Measurements from ENCODE around the gene SKAP2. TPM values are rescaled to one million over a fixed set of nuclear protein-coding genes. Genes with fewer than 3 reads are reported as not detected.

The SKAP2 gene
- total RNA-seq, 1 experiment from 2014 or later: 30.7 TPM

- H3K9me3 ChIP-seq (ENCODE audit: control insufficient read depth in 1 of 2, insufficient read depth in 1 of 2, low read depth in 1 of 2, low read length in 2 of 2): no peaks in the 10 kb centered on the region
- DNase-seq (ENCODE audit: low read depth, low spot score): no peak
- ATAC-seq: no peak
- H3K27me3 ChIP-seq (ENCODE audit: insufficient read depth, low read length): no peaks in the 10 kb centered on the region
- H3K79me2 ChIP-seq (ENCODE audit: insufficient read depth, low read length): no peaks in the 10 kb centered on the region
- CTCF ChIA-PET: no interaction called here
- POLR2A ChIA-PET: no interaction called here
- H3K27ac ChIP-seq (ENCODE audit: low read depth, low read length): no peak overlapping the region
- peaks cover 0 to 7% of the 10 kb centered on the region in 2 experiments; a peak in 1 of 4 replicates for H3K4me1 ChIP-seq (ENCODE audit: control insufficient read depth in 1 of 2, insufficient read depth in 2 of 2, low read length in 2 of 2)
- no TSS peak for BruUV-seq (replicated peaks)
- H3K36me3 ChIP-seq (ENCODE audit: control insufficient read depth in 1 of 2, insufficient read depth in 2 of 2, low read length in 2 of 2): no peaks in the 10 kb centered on the region
- H3K4me3 ChIP-seq (replicated peaks in 1 of 2; ENCODE audit: low read depth in 1 of 2, low read length in 2 of 2): no peak overlapping the region
- no peaks in the 10 kb centered on the region; the same call in 1 of the 2 replicates for H3K9me2 ChIP-seq (ENCODE audit: insufficient read depth)
- no peak for TF ChIP-seq SRF (IDR thresholded peaks at IDR 0.05; ENCODE audit: low read depth)
- no peak for TF ChIP-seq ELF1 (IDR thresholded peaks at IDR 0.05; ENCODE audit: borderline replicate concordance, low read depth)
- TF ChIP-seq RAD21 (IDR thresholded peaks at IDR 0.05; ENCODE audit: low read depth): no peak
- TF ChIP-seq EZH2 (IDR thresholded peaks at IDR 0.05): no peak
- no peak for TF ChIP-seq CBX3 (IDR thresholded peaks at IDR 0.05; ENCODE audit: low read depth)
- TF ChIP-seq ZNF274 (IDR thresholded peaks at IDR 0.05; ENCODE audit: low read depth, low read length): no peak
- no peak for TF ChIP-seq CTCF (IDR thresholded peaks at IDR 0.05 in 2 of 3, conservative IDR thresholded peaks at IDR 0.05 in 1 of 3; ENCODE audit: borderline replicate concordance in 1 of 3, insufficient read depth in 1 of 3, low read depth in 2 of 3, low read length in 2 of 3)
- TF ChIP-seq, protein P1, sequence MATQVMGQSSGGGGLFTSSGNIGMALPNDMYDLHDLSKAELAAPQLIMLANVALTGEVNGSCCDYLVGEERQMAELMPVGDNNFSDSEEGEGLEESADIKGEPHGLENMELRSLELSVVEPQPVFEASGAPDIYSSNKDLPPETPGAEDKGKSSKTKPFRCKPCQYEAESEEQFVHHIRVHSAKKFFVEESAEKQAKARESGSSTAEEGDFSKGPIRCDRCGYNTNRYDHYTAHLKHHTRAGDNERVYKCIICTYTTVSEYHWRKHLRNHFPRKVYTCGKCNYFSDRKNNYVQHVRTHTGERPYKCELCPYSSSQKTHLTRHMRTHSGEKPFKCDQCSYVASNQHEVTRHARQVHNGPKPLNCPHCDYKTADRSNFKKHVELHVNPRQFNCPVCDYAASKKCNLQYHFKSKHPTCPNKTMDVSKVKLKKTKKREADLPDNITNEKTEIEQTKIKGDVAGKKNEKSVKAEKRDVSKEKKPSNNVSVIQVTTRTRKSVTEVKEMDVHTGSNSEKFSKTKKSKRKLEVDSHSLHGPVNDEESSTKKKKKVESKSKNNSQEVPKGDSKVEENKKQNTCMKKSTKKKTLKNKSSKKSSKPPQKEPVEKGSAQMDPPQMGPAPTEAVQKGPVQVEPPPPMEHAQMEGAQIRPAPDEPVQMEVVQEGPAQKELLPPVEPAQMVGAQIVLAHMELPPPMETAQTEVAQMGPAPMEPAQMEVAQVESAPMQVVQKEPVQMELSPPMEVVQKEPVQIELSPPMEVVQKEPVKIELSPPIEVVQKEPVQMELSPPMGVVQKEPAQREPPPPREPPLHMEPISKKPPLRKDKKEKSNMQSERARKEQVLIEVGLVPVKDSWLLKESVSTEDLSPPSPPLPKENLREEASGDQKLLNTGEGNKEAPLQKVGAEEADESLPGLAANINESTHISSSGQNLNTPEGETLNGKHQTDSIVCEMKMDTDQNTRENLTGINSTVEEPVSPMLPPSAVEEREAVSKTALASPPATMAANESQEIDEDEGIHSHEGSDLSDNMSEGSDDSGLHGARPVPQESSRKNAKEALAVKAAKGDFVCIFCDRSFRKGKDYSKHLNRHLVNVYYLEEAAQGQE (IDR thresholded peaks at IDR 0.05; ENCODE audit: low read depth): no peak
- TF ChIP-seq ZFX (IDR thresholded peaks at IDR 0.05): no peak
- TF ChIP-seq SIN3A (IDR thresholded peaks at IDR 0.05; ENCODE audit: low read depth): no peak
- TF ChIP-seq POLR2A (IDR thresholded peaks at IDR 0.05; ENCODE audit: borderline replicate concordance, extremely low read depth, insufficient read depth, insufficient read length): no peak
- no peak for TF ChIP-seq FOSL1 (IDR thresholded peaks at IDR 0.05; ENCODE audit: low read depth)
- TF ChIP-seq EZH2phosphoT487 (IDR thresholded peaks at IDR 0.05; ENCODE audit: borderline replicate concordance): no peak
- TF ChIP-seq SP1 (IDR thresholded peaks at IDR 0.05; ENCODE audit: low read depth): no peak
- TF ChIP-seq, protein P2, sequence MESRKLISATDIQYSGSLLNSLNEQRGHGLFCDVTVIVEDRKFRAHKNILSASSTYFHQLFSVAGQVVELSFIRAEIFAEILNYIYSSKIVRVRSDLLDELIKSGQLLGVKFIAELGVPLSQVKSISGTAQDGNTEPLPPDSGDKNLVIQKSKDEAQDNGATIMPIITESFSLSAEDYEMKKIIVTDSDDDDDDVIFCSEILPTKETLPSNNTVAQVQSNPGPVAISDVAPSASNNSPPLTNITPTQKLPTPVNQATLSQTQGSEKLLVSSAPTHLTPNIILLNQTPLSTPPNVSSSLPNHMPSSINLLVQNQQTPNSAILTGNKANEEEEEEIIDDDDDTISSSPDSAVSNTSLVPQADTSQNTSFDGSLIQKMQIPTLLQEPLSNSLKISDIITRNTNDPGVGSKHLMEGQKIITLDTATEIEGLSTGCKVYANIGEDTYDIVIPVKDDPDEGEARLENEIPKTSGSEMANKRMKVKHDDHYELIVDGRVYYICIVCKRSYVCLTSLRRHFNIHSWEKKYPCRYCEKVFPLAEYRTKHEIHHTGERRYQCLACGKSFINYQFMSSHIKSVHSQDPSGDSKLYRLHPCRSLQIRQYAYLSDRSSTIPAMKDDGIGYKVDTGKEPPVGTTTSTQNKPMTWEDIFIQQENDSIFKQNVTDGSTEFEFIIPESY (IDR thresholded peaks at IDR 0.05; ENCODE audit: extremely low read depth, insufficient replicate concordance, low read length): no peak
- no peak for TF ChIP-seq EGR1 (IDR thresholded peaks at IDR 0.05; ENCODE audit: low read depth)
- H3K9ac ChIP-seq (ENCODE audit: low read length): no peak overlapping the region
- H4K20me1 ChIP-seq (ENCODE audit: insufficient read depth): no peaks in the 10 kb centered on the region
- RAD21 ChIA-PET (ENCODE audit: low non-redundant PET in 1 of 2, low total read pairs in 2 of 2, uncharacterized antibody in 2 of 2, unreplicated experiment in 2 of 2): no interaction called here
- no peak overlapping the region for H2AFZ ChIP-seq (ENCODE audit: low read depth, low read length, poor library complexity, severe bottlenecking)
- intact Hi-C loops (cut with micrococcal nuclease): no loop called here
- no peak overlapping the region for H3K4me2 ChIP-seq (ENCODE audit: low read length)
Observed at GRCh38 chr7:26779978-26780595, 84.3 kb downstream of the SKAP2 start.
